Activated CD4-positive, CD25-positive, alpha-beta regulatory T cell (primary cell): Measurements from ENCODE around the gene JAG2.
A peak's percentile ranks its signal among the peaks of the same experiment; 100 is the strongest.
"Not testable (repeated sequence)": the region's sequence is repeated elsewhere in the genome, so short reads cannot be mapped to it uniquely, and the experiment has no call there.

Experiments used
- DNase-seq, 4 experiments: peaks; one replicate each; lab custom pipeline; 2025; lab: John Stamatoyannopoulos, UW

Gene JAG2

GRCh38 chr14:105116451-105117256 is 51.9 kb downstream of the JAG2 start:
- no peak for DNase-seq

DNA sequence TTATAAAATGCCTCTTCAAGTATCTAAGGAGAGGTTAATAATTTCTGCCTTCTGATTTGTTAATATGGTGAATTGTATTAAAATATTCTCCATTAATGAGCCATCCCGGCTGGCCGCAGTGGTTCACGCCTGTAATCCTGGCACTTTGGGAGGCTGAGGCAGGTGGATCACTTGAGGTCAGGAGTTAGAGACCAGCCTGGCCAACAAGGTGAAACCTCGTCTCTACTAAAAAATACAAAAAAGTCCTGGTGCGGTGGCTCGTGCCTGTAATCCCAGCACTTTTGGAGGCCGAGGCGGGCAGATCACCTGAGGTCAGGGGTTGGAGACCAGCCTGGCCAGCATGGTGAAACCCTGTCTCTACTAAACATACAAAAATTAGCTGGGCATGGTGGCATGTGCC is 59.3 kb downstream of the JAG2 start:
- not testable (repeated sequence) for DNase-seq

DNA sequence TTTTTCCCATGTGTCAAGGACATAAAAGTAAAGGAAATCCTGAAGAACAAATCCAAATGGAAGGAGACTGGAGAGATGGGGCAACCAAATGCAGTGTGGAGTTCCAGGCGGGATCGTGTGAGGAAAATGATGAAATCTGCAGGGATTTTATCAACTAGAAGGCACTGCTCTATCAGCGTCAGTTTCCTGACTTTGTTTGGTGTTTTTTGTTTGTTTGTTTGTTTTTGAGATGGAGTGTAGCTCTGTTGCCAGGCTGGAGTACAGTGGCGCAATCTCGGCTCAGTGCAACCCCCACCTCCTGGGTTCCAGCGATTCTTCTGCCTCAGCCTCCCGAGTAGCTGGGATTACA is 60.1 kb downstream of the JAG2 start:
- no peak for DNase-seq

- DNase-seq: no peak
Measured at GRCh38 chr14:105107781-105108515, 60.6 kb downstream of the JAG2 start.

GRCh38 chr14:105107351-105107750 is 61.2 kb downstream of the JAG2 start:
- DNase-seq: no peak

GRCh38 chr14:105105158-105105557 is 63.4 kb downstream of the JAG2 start:
- DNase-seq: no peak

DNA sequence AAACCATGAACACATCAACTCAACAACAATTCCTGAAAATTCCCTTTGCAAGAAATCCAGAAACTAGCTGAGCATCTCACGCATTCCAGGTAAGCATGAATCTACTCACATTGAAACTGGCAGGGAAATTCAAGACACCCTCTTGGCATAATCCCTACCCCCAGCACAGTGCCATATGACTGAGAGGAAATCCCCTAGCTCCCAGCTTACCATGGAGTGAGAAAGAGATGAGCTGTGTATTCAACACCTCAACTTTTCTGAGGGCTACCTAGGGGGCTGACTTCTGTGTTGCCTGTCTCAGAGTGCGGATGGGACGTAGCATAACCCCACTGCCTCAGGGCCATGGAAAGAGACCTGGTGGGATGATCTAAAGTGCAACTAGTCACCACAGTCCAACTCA is 65.7 kb downstream of the JAG2 start:
- no peak for DNase-seq

DNA sequence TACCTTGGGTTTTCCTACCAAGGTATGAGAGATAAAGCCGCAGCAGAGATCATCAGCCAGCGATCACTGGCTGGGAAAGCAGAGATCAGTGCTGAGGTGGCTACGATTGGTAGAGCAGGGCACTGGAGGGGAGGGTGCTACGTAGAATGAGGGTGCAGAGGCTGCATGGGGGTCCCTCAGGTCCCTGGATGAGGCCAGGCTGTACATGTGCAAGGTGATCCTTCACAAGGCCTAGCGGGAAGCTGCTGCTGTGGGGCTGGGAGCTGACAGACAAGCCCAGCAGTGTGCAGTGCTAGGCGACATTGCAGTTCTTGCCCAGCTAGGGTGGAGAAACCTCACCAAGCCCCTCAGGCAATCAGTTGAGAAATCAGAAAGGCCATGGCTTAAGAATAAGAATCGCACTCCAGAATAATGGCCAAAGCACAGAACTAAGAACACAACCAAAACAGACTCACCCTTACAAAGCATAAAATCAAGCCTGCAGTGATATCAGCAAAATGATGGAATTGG is 66.2 kb downstream of the JAG2 start:
- no peak for DNase-seq

DNA sequence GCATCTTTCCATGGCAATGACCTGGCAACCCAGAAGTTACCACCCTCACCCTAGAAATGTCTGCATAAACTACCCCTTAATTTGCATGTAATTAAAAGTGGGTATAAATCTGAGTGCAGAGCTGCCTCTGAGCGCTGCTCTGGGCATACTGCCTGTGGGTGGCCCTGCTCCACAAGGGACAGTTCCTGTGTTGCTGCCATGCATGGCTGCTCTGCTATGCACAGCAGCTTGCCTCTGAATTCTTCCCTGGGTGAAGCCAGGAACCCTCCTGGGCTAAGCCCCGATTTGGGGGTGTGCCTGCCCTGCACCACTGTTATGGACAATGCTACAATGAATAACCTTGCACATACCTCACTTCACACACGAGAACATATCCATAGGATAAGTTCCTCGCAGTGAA is 67.7 kb downstream of the JAG2 start:
- DNase-seq: no peak

DNA sequence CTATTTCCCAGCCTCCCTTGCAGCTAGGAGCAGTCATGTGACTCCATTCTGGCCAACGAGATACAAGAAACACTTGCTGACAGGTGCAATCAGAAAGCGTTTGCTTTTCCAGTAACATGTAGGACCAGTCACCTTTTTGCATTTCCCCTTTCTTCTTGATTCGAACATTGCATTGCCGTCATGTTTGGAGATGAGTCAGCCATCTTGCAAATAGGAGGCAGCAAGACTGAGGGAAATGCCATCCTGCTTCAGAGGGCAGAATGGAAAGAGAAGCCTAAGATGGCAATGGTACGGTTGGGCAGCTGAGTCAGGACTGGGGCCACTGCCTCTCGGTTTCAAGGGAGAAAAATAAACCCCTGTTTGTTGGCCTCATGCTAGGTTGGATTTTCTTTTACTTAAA is 68.8 kb downstream of the JAG2 start:
- DNase-seq: no peak

DNA sequence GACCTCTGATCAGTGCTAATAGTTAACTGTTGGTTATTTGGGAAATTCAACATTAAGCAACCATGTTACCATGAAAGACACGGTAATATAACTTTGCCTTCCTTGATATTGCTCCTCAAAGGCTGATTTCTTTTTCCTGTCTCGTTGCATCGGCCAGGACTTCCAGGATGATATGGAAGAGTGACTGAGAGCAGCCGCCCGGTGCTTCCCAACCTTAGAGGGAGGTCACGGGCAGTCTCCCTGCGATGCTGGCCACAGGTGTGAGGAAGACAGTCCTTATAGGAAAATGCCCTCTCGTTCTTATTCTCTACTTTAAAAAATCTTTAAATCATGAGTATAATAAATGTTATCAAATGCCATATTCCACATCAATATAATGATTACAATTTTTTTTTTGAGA is 70.3 kb downstream of the JAG2 start:
- DNase-seq: no peak

GRCh38 chr14:105097794-105098127 is 70.8 kb downstream of the JAG2 start:
- DNase-seq: no peak

DNA sequence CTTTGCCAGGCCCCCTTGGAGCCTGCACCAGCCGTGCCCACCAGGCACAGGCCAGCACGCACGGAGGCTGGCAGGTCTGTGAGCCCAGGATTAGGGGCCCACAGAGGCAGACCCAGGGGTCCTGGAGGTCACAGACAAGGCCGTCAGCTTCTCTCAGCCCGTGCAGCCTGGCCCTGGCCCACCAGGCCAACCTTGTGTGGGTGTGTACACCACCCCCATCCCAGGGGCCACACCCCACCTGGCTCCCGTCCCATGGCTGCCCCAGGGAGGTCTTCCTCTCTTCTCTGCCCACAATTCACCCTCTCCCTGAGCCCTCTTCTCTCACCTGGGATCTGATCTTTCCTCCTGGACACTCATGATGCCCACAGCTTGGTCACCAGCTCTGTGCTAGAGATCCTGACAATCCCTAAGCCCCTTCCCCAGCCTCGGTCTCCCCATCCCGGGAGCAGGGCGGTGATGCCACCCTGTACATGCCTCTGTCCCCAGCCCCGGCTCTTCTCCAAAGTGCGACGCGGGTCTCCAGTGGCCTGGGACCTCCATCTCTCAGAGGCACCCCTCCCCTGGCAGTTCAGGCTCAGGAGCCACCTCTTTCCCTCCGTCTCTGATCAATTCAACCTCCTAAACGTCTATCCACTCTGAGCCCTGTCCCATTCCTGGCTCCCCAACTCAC is 72.2 kb downstream of the JAG2 start:
- no peak for DNase-seq

GRCh38 chr14:105095236-105095805 is 73.3 kb downstream of the JAG2 start:
- no peak for DNase-seq

- no peak for DNase-seq
Measured at GRCh38 chr14:105094193-105094907, 74.2 kb downstream of the JAG2 start.

DNA sequence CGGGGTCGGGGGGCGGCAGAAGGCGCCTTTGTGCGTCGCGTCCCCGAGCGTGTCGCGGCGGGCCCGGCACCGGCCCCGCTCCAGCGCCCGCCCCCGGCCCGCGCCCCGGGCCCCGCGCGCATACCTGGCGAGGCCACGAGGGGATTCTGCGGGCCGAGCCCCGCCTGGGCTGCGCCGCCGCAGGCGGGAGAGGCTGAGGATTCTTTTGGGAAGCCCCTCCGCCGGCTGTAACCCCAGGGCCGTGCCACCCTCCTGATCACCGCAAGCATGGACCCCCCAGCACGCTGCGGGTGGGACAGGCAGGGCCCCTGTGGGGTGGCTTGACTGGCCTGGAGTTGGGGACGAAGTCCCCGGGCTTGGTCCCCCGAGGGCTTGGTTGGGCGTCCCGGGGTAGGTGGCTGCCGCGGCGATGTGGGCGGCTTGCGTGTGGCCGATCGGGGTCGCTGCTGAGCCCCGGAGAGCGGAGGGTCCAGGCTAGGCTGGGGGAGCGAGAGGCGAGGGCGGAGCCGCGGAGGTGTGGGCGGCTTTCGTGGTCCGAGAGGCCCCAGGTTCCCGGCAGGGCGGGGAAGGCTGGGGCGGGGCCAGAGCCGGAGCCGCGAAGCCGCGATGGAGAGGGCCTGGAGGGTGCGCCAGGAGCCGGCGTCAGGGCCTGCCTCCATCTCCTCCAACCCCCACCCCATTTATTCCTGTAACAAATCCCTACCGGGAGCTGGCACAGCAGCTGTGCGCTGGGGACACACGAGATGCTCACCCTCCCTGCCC is 75.0 kb downstream of the JAG2 start:
- DNase-seq: peak in 3 of 4 experiments; percentile 39 to 50 (median 45)

- DNase-seq: peak in 2 of 4 experiments; percentile 51 to 53
Measured at GRCh38 chr14:105093038-105093430, 75.5 kb downstream of the JAG2 start.

GRCh38 chr14:105092171-105093037 is 76.2 kb downstream of the JAG2 start:
- DNase-seq: no peak

DNA sequence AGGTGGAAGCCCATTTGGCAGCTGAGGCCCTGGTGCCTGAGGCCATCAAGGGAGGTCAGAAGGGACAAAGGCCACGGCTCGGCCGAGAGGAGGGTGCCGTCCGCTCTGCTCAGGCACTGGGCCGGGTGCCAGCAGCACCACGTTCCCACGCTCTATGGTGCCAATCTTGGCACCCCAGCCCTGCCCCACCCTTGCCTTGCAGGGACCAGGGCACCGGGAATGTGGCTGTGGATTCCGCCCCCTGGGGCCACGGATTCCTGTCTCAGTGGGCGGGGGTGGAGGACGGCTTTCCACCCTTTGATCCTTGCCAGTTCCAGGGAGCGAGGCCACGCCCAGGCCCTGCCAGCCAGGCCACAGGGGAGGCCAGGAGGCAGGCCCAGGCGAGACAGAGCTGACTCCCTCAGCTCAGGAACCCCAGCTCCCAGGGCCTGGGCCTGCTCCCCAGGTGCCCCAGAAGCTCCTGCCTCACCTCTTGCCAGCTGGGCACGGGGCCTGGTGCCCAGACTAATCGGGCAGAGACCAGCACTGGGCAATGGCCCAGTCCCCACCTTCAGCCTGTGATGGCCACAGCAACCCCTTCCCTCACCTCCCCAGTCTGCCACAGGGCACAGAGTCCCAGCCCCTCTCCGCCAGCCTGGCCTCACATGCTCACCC is 76.9 kb downstream of the JAG2 start:
- DNase-seq: no peak
